Mesenchymal stem cell (in vitro differentiated cells and primary cell): ENCODE measurements around the gene CELF4.
A peak's percentile ranks its signal among the peaks of the same experiment; 100 is the strongest.

Experiments
- DNase-seq: peaks from one replicate; pipeline ENCODE4 v3.0.0-alpha.2; 2013
- H2AFZ ChIP-seq: one replicate; pipeline ENCODE4 v1.6.1; 2013; ENCODE audit warnings: low read depth, mild to moderate bottlenecking, control low read depth, inconsistent platforms, low read length, moderate library complexity
- H2AK5ac ChIP-seq: 2 replicates; pipeline ENCODE4 v1.6.1; 2013; ENCODE audit warnings: low read length, moderate library complexity, mild to moderate bottlenecking, inconsistent platforms; ENCODE audit not compliant: severe bottlenecking
- H2BK120ac ChIP-seq: one replicate; pipeline ENCODE4 v1.6.1; 2013; ENCODE audit warnings: low read depth, mild to moderate bottlenecking, inconsistent platforms, low read length, moderate library complexity
- H2BK12ac ChIP-seq, 2 experiments: one replicate each; pipeline ENCODE4 v1.6.1; 2013; ENCODE audit warnings: inconsistent platforms in 2 of 2, low read length in 2 of 2, mild to moderate bottlenecking in 2 of 2, moderate library complexity in 2 of 2, control low read depth in 1 of 2
- H2BK15ac ChIP-seq: one replicate; pipeline ENCODE4 v1.6.1; 2013; ENCODE audit warnings: mild to moderate bottlenecking, low read depth, inconsistent platforms; ENCODE audit not compliant: poor library complexity, severe bottlenecking
- H2BK5ac ChIP-seq: 2 replicates; pipeline ENCODE4 v1.6.1; 2013; ENCODE audit warnings: low read depth, mild to moderate bottlenecking, low read length, control low read depth, inconsistent platforms; ENCODE audit not compliant: poor library complexity, severe bottlenecking
- H3K14ac ChIP-seq, 2 experiments: one replicate each; pipeline ENCODE4 v1.6.1; 2013; ENCODE audit warnings: inconsistent platforms in 2 of 2, low read length in 2 of 2, control low read depth in 1 of 2, mild to moderate bottlenecking in 1 of 2, moderate library complexity in 1 of 2
- H3K18ac ChIP-seq, 2 experiments: one replicate each; pipeline ENCODE4 v1.6.1; 2013; ENCODE audit warnings: inconsistent platforms in 2 of 2, low read length in 2 of 2, control low read depth in 1 of 2, low read depth in 1 of 2, mild to moderate bottlenecking in 1 of 2
- H3K23ac ChIP-seq, 2 experiments: one replicate each; pipeline ENCODE4 v1.6.1; 2013; ENCODE audit warnings: inconsistent platforms in 2 of 2, low read length in 2 of 2, mild to moderate bottlenecking in 2 of 2, moderate library complexity in 2 of 2, control low read depth in 1 of 2
- H3K27ac ChIP-seq: 2 replicates; pipeline ENCODE4 v1.5.1; 2013; ENCODE audit warnings: mild to moderate bottlenecking, moderate library complexity, low read length, control low read depth, inconsistent platforms; ENCODE audit not compliant: poor library complexity, severe bottlenecking
- H3K27me3 ChIP-seq, 2 experiments: 2 replicates each; pipeline versions ENCODE4 v1.6.1 to v1.7.0; 2013; ENCODE audit warnings: low read length in 2 of 2, mild to moderate bottlenecking in 2 of 2, moderate library complexity in 2 of 2, control low read depth in 1 of 2, inconsistent platforms in 1 of 2; ENCODE audit not compliant: control insufficient read depth in 1 of 2, insufficient read depth in 1 of 2
- H3K36me3 ChIP-seq, 2 experiments: 2 replicates each; pipeline versions ENCODE4 v1.6.1 to v1.7.0; 2013; ENCODE audit warnings: low read length in 2 of 2, control low read depth in 1 of 2, inconsistent platforms in 1 of 2, low read depth in 1 of 2, mild to moderate bottlenecking in 1 of 2; ENCODE audit not compliant: insufficient read depth in 2 of 2, control insufficient read depth in 1 of 2
- H3K4ac ChIP-seq, 2 experiments: one replicate each; pipeline ENCODE4 v1.6.1; 2013; ENCODE audit warnings: inconsistent platforms in 2 of 2, low read length in 2 of 2, mild to moderate bottlenecking in 2 of 2, moderate library complexity in 2 of 2, control low read depth in 1 of 2, low read depth in 1 of 2
- H3K4me1 ChIP-seq: 2 replicates; pipeline ENCODE4 v1.6.1; 2013; ENCODE audit warnings: low read depth, low read length, control low read depth; ENCODE audit not compliant: control insufficient read depth, insufficient read depth
- H3K4me2 ChIP-seq: 2 replicates; pipeline ENCODE4 v1.6.1; 2013; ENCODE audit warnings: low read length, mild to moderate bottlenecking, inconsistent platforms; ENCODE audit not compliant: poor library complexity, severe bottlenecking
- H3K4me3 ChIP-seq, 2 experiments: 2 replicates each; pipeline versions ENCODE4 v1.5.1 to v1.7.0; 2013; ENCODE audit warnings: low read length in 2 of 2, mild to moderate bottlenecking in 2 of 2, control low read depth in 1 of 2, low read depth in 1 of 2; ENCODE audit not compliant: insufficient read depth in 1 of 2
- H3K79me1 ChIP-seq: replicated peaks from 2 replicates; pipeline ENCODE4 v1.6.1; 2013; ENCODE audit warnings: mild to moderate bottlenecking, control low read depth, low read length, inconsistent platforms; ENCODE audit not compliant: poor library complexity, severe bottlenecking
- H3K9ac ChIP-seq: 2 replicates; pipeline ENCODE4 v1.7.0; 2013; ENCODE audit warnings: mild to moderate bottlenecking, low read length, moderate library complexity
- H3K9me3 ChIP-seq: 2 replicates; pipeline ENCODE4 v1.7.0; 2013; ENCODE audit warnings: mild to moderate bottlenecking, low read length; ENCODE audit not compliant: control insufficient read depth
- H4K8ac ChIP-seq: one replicate; pipeline ENCODE4 v1.6.1; 2013; ENCODE audit warnings: inconsistent platforms, mild to moderate bottlenecking, low read length, moderate library complexity
- H4K91ac ChIP-seq: one replicate; pipeline ENCODE4 v1.6.1; 2013; ENCODE audit warnings: mild to moderate bottlenecking, low read length, inconsistent platforms
- WGBS: methylation state at CpG from one replicate; pipeline ENCODE4 v1.1.7; 2013; ENCODE audit warnings: mixed read lengths; 5-methylcytosine and 5-hydroxymethylcytosine counted together

The CELF4 gene

GRCh38 chr18:37266290-37266689, 299.3 kb downstream of the CELF4 start:
- no peak overlapping the region for H2BK12ac ChIP-seq
- peaks cover 10 to 50% of the 10 kb centered on the region in 2 experiments for H3K27me3 ChIP-seq
- no peak overlapping the region for H2BK15ac ChIP-seq
- no peak overlapping the region for H3K23ac ChIP-seq
- no peak overlapping the region for H3K4me2 ChIP-seq
- DNase-seq: no peak
- no peak overlapping the region for H3K4ac ChIP-seq
- H3K9ac ChIP-seq: no peak overlapping the region
- no peak overlapping the region for H3K27ac ChIP-seq
- H3K9me3 ChIP-seq: no peaks in the 10 kb centered on the region
- no peak overlapping the region for H4K91ac ChIP-seq
- H3K36me3 ChIP-seq: no peaks in the 10 kb centered on the region
- H3K18ac ChIP-seq: no peak overlapping the region
- no peak overlapping the region for H2BK120ac ChIP-seq
- no peak overlapping the region for H4K8ac ChIP-seq
- H3K4me3 ChIP-seq: no peak overlapping the region
- peaks cover 2% of the 10 kb centered on the region for H3K4me1 ChIP-seq
- H2AK5ac ChIP-seq: no peak overlapping the region
- H3K14ac ChIP-seq: no peak overlapping the region
- H3K79me1 ChIP-seq: no peaks in the 10 kb centered on the region
- H2BK5ac ChIP-seq: no peak overlapping the region
- 53% methylated on average over 13 of the region's 13 CpGs for WGBS
- no peak overlapping the region for H2AFZ ChIP-seq

- Histone ChIP-seq H3K23ac (no peak overlapping the region), H2AFZ (no peak overlapping the region), H3K18ac (no peak overlapping the region), H3K9me3 (no peaks in the 10 kb centered on the region), H4K91ac (no peak overlapping the region), H2BK120ac (no peak overlapping the region), H3K27ac (no peak overlapping the region), H3K14ac (no peak overlapping the region), H4K8ac (no peak overlapping the region), H3K79me1 (no peaks in the 10 kb centered on the region), H2BK5ac (no peak overlapping the region), H2BK15ac (no peak overlapping the region), H2AK5ac (no peak overlapping the region), H3K4me1 (peaks cover 2% of the 10 kb centered on the region), H3K27me3 (peaks cover 16 to 59% of the 10 kb centered on the region in 2 experiments), H3K36me3 (no peaks in the 10 kb centered on the region), H3K4me3 (no peak overlapping the region), H3K4me2 (no peak overlapping the region), H3K9ac (no peak overlapping the region), H3K4ac (no peak overlapping the region), H2BK12ac (no peak overlapping the region)
- DNase-seq: no peak
- WGBS: 95% methylated on average over 2 of the region's 2 CpGs
Observed at GRCh38 chr18:37265382-37265781, 300.2 kb downstream of the CELF4 start.

- H3K4me3 ChIP-seq: no peak overlapping the region
- no peak overlapping the region for H2AFZ ChIP-seq
- no peak overlapping the region for H2BK5ac ChIP-seq
- no peak overlapping the region for H2AK5ac ChIP-seq
- no peak overlapping the region for H3K4me2 ChIP-seq
- H3K79me1 ChIP-seq: no peaks in the 10 kb centered on the region
- H4K91ac ChIP-seq: no peak overlapping the region
- no peak overlapping the region for H2BK12ac ChIP-seq
- H3K4me1 ChIP-seq: peaks cover 2% of the 10 kb centered on the region
- peaks cover 20 to 60% of the 10 kb centered on the region in 2 experiments for H3K27me3 ChIP-seq
- peak overlapping the region in 1 of 2 experiments; percentile 23 for H3K14ac ChIP-seq
- H2BK15ac ChIP-seq: no peak overlapping the region
- H3K9me3 ChIP-seq: no peaks in the 10 kb centered on the region
- DNase-seq: no peak
- H3K18ac ChIP-seq: no peak overlapping the region
- H3K27ac ChIP-seq: no peak overlapping the region
- H4K8ac ChIP-seq: no peak overlapping the region
- H3K23ac ChIP-seq: no peak overlapping the region
- WGBS: 82% methylated on average over 13 of the region's 14 CpGs
- no peak overlapping the region for H3K4ac ChIP-seq
- no peak overlapping the region for H3K9ac ChIP-seq
- no peaks in the 10 kb centered on the region for H3K36me3 ChIP-seq
- H2BK120ac ChIP-seq: no peak overlapping the region
Observed at GRCh38 chr18:37264956-37265355, 300.6 kb downstream of the CELF4 start.

GRCh38 chr18:37261988-37262387, 303.6 kb downstream of the CELF4 start:
- no peak overlapping the region for H4K91ac ChIP-seq
- H3K79me1 ChIP-seq: no peaks in the 10 kb centered on the region
- no peak overlapping the region for H2AFZ ChIP-seq
- H3K9me3 ChIP-seq: no peaks in the 10 kb centered on the region
- no peak overlapping the region for H2BK12ac ChIP-seq
- H3K23ac ChIP-seq: no peak overlapping the region
- peak overlapping the region in 1 of 2 experiments; percentile 26 for H3K14ac ChIP-seq
- no peak overlapping the region for H3K4me3 ChIP-seq
- H3K4me1 ChIP-seq: peaks cover 4% of the 10 kb centered on the region
- no peak overlapping the region for H3K4ac ChIP-seq
- no peak overlapping the region for H2AK5ac ChIP-seq
- DNase-seq: no peak
- H4K8ac ChIP-seq: no peak overlapping the region
- H3K18ac ChIP-seq: no peak overlapping the region
- H3K27ac ChIP-seq: no peak overlapping the region
- peaks cover 42 to 76% of the 10 kb centered on the region in 2 experiments for H3K27me3 ChIP-seq
- H2BK15ac ChIP-seq: no peak overlapping the region
- no peak overlapping the region for H2BK120ac ChIP-seq
- no peak overlapping the region for H3K4me2 ChIP-seq
- H3K36me3 ChIP-seq: no peaks in the 10 kb centered on the region
- WGBS: 93% methylated on average over 7 of the region's 8 CpGs
- no peak overlapping the region for H2BK5ac ChIP-seq
- H3K9ac ChIP-seq: no peak overlapping the region
